ENCODE measurements around the gene PDE2A.
A peak's percentile ranks its signal among the peaks of the same experiment; 100 is the strongest.

Gene PDE2A

DNA sequence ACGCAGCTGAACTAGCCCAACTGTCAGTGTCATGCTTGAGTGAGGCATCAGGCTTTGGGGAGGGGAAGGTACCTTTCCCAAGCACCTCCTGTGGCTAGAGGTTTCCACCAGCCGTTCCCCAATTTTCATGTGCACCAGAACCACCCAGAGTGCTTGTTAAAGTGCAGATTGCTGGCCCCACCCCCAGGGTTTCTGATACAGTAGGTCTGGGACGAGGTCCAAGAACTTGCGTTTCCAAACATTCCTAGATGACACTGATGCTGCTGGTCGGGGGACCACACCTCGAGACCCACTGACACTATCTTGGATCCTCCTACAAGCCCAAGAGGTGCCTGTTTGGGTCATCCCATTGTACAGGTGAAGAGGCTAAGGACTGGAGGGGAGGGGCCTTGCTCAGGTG lies 59.8 kb downstream of the PDE2A start:
- no peak for DNase-seq (ENCODE audit: low read depth in 2 of 2)

DNA sequence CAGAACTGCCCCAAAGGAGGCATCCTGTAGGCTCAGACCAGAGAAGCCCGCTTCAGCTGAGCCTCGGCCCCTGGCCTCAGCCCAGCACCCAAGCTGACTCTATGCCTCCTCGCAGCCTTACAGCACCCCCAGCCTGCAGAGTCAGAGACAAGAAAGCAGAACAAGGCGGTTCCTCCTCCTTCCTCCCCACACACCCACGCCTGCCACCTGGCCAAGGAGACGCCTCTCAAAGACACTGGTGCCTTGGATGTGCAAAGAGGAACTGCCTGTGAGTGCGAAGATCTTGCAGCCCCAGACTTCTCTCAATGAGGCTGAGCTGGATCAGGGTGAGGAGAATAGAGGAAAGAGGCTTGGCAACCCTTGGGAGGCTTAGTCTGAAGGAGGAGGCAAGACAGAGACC lies 60.2 kb downstream of the PDE2A start:
- no peak for DNase-seq (ENCODE audit: low read depth in 2 of 2)

DNA sequence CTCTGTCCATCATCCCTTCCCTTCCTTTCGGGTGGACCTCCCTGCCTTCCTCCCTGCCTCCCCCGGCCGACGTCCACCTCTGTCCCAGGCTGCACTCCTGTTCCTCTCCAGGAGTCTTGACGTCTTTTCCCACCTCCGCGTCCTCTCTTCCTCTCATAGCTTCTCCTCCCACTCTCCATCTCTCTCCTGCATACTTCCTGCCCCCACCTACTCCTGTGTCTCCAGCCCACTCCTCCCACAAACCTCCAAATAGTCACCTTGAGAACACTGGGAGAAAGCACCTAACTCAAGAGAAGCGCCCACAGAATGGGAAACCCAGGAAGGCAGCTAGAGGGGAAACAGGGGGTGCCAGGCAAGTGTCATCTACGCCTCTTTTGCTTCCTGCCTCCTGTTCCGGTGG lies 60.8 kb downstream of the PDE2A start:
- DNase-seq (ENCODE audit: low read depth in 2 of 2), result no peak

DNA sequence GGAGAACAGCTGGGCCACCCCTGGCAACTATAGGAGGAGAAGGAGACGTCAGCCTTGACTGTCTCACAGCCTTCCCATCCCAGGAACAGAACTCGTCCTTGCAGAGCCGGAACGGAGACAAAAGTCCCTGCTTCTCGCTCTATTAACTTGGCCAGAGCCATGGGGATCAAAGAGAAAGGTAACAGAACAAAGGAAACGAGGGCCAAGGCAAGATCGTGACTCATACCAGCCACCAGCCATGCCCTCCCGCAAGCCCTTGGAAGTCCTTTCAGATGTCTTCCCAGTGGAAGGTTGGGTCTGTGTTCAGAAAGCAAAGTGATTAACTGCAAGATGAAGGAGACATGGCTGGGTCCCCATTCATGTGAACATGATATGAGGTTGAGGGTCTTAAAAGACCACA lies 64.7 kb downstream of the PDE2A start:
- DNase-seq (ENCODE audit: low read depth in 2 of 2), result no peak

DNA sequence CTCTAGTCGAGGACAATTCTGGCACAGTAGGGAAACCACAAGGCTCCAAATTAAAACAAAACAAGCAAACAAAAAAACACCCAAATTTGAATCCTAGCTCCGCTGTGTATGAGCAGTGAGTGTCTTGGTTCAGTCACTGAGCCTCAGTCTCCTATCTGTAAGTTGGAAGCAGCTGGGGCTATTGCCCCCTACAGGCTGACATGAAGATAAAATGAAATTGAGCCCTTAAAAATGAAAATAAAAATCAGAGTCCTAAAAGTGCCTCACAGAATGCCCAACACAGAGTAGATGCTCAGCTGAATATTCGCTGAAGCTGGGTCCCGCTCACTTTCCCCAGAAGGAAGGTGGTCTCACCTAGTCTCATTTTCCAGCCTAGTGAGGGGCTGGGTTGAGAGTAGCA lies 65.2 kb downstream of the PDE2A start:
- no peak for DNase-seq (ENCODE audit: low read depth in 2 of 2)

DNA sequence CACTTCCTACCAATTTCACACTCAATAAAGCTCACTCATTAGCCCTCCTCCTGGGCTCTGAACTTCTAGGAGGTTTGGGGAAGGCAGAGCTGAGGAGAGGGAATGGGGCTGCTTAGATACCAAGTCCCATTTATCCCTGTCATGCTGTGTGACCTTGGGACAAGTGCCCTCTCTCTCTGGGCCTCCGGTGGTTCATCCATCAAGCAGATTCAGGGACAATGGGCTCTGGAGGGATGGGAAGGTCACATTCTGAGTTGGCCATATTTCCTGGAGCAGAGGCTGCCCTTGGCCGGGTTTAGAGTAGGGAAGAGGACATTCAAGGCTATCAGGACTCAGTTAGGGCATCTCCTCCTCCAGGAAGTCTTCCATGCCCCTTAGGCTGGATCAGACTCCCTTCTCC lies 66.7 kb downstream of the PDE2A start:
- DNase-seq (ENCODE audit: low read depth in 2 of 2), result no peak

DNA sequence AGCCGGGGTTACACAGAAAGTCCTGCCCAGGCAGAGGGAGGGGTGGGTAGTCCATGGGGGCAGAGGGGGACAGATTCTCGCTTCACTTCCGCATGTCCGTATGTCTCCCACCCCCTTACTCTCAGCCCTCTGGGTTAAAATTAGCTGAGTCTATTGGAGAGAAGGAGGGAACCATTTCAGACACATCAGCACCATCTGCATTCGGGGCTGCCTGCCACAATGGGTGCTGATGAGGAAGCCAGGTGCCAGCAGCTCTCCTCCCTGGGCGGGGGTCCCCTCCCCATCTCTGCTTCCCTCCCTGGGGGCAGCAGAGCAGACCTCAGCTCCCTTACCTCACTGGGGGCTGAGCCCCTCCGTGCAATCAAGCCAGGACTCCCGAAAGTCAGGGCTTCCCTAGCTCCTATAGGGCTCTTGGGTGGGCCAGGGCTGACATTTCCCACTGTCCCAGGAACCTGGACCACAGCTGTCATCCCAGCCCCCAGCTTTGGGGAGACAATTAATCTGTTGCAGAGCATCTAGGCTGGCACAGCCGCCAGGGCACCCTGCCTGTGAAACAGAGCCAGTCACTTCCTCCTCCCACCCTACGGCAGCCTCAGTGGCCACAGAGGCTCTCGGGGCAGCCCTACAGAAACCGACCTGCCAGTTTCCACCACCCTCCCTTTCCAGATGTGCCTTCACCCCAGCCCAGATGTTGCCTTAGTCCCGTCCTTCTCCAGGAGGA lies 67.3 kb downstream of the PDE2A start:
- no peak for DNase-seq (ENCODE audit: low read depth in 2 of 2)

DNA sequence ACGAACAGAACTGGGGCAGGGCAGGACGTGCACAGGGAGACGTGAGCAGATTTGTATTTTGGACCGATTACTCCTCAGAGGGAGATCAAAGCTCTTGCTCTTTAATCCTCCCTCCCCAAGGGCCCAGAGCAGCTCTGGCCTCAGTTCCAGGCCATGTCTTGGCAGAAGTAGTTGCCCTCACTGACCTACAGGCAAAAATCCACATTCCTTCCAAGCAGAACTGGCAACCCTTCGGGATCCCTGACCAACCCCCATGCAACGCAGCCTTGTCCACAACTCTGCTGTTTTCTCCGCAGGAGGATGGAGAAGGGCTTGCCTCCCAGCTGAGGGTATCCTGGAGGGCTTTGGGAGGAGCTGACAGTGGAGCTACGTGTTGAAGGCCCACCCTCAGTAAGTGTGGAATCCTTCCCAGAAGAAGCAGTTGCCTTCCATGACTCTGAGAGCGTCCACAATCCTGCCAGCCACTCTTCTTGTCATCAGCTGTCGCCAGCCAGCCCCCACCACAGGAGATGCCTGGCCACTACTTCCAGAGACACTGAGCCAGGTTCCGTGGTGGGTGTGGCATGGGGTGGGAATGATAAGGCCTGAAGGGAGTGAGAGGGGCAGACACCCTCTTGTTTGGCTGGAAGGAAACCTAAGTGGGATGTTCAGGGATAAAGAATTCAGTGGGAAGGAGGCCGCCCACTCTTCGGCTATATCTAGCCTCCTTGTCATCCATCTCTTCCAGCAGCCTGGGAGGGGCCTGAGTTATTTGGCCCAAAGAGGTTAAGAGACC lies 68.1 kb downstream of the PDE2A start:
- DNase-seq (ENCODE audit: low read depth in 2 of 2), result no peak

DNA sequence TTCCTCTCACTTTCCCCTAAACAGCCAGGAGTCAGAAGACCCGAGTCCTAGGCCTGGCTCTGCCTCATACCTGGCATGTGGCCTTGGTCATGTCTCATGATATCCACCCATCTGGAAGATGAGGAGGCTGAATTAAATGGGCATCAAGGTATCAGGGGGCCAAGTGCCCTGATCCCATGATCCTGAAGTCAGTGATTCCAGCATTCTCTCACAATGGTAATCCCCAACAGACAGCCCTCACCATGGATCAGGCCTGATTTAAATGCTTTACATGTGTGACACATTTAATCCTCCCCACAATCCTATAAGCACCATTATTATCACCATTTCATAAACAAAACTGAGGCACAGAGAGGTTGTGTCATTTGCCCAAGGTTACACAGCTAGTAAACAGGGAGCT lies 70.0 kb downstream of the PDE2A start:
- DNase-seq (ENCODE audit: low read depth in 2 of 2), result no peak

DNA sequence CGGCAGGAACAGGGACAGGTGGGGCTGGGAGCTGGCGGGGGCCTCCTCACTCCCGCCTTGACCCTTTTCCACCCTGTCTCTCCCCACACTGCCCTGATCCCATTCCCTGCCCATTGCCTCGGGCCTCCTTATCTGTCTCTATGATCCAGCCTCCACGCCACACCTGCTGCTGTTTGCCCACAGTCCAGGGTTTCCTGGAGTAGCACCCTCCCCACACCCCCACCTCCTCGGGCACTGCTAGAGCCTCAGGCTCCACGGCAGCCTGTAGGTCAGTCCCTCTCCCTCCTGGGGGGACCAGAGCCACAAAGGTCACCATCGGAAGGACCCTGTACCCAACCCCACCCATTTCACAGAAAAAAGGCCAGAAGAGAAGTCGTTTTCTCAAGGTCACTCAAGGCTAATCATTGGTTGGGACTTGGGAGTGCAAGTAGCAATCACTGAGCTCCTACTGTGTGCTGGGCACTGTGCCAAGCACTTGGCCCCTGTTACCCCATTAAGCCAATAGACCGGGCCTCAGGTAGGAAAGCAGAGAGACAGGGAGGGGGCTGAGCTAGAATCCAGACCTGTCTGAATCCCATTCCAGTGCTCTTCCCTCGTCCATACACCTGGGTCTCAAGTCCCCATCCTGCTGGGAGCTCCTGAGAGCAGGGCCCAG lies 71.8 kb downstream of the PDE2A start:
- no peak for DNase-seq (ENCODE audit: low read depth in 2 of 2)

DNA sequence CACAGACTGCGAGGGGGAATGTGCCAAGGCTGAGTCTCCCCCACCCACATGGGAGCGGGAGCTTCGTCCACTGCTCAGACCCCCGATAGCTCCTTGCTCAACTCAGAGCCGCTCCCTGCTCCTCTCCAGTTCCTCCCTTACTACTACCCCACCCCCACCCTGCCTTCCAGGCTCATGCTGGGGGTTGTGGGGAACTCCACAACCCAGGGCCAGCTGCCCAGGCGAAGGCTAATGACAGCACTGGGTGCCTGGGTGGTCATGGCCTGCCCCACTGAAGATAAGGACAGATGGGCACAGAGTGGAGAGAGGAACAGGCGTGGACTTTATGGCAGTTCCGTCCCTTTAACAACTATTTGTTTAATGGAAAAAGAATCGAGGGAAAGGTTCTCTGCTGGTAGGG lies 73.7 kb downstream of the PDE2A start:
- no peak for DNase-seq (ENCODE audit: low read depth in 2 of 2)

DNA sequence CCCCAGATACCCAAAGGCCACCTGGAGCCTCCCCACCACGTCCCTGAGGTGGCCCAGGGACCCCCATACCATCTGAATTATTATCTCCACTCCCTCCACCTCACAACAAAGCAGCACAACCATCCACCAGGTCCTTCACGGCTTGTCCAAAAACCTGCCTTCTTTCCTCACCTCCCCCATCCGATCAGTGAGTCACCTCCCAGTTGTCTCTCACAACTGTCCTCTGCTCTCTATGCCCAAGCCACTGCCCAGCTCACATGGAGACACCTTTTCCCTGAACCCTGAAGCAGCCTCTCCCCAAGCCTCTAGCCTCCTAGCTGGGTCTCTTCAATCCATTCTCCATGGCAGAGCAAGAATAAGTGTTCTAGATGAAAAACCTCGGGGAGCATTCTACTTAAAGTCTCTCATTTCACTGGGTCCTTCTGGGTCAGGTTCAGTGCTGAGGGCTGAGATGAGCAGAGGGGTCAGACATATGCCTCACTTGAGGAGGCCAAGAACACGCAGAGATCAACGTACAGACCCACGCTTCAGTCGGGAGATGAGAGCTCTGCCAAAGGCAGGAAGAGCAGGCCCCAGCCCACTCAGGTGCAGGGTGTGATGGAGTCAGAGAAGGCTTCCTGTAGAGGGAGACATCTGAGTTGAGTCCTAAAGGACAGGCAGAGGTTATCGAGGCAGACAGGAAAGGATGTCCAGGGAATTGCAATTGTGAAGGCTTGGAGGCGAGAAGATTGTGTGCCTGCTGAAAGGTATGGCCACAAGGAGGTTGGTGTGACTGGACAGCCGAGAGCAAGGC lies 74.7 kb downstream of the PDE2A start:
- DNase-seq (ENCODE audit: low read depth in 2 of 2), result no peak

DNA sequence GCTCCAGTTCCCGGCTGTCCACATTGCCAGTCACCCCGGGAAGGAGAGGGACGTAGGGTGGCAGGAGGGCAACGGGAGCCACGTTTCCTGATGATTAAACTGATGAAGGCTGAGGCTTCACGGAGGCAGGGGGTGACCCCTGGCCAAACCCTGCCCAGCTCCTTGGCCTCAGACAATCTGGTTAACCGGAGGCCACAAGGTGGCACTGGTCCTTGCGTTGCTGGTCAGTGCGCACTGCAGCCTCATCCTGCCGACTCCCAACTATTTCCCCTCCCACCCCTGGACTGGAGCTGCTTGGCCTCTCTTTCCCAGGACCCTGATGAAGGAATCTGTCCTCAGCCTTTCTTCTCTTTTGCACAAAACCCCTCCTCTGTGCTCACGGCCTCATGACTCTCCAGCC lies 75.3 kb downstream of the PDE2A start:
- DNase-seq (ENCODE audit: low read depth in 2 of 2), result no peak

DNA sequence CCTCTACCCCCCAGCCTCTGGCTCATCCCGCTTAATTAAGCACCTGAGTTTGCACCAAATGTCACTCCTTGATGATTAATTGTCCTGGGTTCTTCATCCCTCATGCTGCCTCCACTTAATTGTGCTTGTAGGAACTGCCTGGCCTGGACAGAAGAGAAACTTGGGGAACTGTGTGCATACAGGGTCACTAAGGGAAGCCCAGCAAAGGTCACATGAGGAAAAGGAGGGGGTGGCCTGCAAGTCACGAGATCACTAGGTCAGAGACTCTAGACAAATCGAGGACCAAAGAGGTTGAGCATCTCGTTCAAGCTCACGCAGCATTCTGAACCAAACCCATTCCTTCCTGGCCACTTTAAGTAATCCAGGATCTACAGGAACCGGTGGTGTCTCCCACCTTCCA lies 75.8 kb downstream of the PDE2A start:
- no peak for DNase-seq (ENCODE audit: low read depth in 2 of 2)

DNA sequence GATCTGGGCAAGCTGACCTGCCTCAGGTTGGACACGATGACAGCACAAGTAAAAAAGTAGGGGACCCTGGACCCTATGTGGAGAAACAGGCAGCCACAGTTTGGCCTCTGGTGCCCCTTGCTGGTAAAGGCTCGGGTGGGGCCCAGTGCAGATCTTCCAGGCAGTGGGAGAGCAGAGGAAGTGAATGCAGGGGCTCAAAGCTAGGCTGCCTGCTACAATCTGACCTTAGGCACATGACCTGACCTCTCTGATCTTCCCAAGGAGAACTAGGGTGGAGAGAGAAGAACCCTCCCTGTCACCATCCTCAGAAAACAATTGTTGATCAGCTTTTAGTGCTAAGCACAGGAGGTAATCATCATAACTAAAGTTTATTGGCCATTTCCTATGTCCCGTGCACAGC lies 76.5 kb downstream of the PDE2A start:
- DNase-seq (ENCODE audit: low read depth in 2 of 2), result no peak

DNA sequence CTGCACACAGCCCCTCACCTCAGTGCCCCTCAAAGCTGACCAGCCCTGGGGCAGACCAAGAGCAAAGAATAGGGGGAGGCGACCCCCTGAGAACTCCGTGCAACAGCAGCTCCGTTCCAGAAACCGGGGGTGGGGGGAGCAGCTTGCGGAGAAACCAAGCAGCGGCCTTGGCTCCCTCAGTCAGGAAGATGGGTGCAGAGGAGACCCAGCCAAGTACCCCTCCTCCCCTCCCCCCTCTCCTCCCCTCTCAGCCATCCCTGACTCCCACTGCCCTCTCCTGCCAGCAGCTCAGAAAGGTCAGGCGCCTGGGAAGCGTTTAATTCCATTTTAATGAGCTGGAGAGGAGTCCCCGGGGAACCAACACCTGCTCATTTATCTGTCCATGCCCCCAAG lies 78.9 kb downstream of the PDE2A start:
- no peak for DNase-seq (ENCODE audit: low read depth in 2 of 2)

DNA sequence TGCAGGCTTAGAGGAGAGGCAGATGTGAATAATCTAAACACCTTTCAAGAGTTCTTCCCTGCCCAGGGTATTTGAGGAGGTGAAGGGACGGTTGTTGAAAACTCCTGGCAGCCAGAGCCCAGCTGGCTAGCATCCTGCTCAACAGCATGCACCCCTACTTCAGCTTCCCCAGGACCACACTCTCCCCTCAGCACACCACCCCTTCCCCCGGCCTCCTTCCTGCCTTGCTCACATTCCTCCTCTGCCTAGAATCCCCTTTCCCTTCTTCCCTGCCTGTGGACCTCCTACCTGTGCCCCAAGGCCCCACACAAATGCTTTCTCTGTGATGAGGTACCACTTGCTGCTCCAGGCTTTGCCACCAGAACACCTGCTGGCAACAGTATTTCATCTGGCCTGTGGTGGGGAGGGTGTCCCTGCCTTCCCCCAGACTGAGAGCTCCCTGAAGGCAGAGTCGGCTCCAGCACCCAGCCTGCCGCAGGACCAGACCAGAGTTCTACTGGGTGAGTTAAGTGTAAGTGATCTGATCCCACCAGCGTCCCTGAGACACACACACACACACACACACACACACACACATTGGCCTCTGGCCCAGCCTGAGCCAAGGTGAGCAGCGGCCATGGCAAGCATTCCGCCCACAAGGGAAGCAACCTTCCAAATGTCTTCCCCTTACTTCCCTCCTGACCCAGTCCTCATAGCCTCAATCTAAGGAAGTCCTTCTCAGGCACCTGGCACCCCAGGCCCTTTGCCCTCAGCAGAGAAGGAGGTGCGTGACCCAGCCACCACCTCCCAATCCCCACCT lies 79.5 kb downstream of the PDE2A start:
- no peak for DNase-seq (ENCODE audit: low read depth in 2 of 2)

DNA sequence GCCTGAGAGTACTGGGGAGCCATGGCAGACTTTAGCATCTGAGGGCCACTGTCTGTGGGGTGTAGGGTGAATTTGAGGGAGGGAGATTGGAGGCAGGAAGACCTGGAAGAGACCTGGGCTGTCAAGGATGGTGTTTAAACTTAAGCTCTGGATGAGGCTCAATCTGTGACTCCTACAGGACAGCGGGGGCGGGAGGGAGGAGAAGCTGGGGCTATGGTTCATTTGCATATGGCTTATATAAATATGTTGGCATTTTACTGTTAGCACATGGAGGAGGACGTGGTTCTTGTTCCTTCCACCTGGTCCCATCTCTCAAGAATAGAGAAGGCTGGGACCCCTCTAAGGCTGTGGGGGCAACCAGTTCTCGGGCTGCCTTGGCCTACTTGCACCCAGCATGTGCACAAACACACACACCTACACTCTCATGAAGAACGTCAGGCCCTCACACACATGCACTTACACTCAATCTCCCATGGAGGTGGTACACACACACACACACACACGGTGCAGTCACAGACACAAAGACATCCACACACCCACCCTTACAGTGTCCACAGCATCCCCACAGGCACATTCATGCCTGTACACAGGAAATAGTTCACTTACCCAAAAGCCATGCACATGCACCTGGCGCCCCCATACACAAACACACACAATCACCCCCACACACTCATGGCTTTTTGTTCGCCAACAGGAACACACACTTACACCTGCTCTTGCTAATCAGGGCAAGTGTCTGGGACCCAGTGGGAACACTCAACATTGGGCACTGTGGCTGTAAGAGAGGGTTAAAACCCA lies 81.3 kb downstream of the PDE2A start:
- DNase-seq (ENCODE audit: low read depth in 2 of 2), result no peak

DNA sequence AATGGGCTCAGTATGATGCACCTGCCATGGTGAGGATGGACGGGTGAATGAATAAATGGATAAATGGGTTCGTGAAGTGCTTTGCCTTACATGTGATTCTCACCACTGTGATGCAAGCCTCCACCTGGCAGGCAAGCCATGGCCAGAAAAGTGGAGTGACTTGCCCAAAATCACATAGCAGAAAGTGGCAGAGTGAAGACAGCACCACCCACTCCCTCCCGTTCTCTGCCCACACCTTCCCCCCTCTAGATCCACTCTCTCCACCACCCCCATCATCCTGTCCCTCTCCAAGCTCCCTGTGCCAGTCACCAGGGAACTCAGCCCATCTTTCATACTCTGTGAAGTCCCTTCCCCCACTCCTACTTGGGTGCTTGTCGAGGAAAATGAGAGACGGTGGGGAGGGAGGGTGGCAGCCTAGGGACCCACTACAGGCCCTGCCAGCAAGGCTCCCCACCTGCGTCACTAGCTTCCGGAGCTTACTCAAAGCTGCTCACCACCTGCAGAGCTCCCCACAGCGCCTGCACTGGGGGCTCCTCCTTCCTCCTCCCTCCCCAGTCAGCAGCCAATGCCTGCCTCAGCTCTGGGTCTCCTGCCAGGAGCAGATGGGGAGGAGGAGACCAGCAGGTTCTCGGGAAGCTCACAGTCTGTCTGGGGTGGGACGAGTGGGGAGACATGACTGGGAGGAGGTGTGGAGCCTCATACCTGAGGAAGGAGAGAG lies 82.3 kb downstream of the PDE2A start:
- peak; percentile 23 to 25 for DNase-seq (ENCODE audit: low read depth in 2 of 2)

DNA sequence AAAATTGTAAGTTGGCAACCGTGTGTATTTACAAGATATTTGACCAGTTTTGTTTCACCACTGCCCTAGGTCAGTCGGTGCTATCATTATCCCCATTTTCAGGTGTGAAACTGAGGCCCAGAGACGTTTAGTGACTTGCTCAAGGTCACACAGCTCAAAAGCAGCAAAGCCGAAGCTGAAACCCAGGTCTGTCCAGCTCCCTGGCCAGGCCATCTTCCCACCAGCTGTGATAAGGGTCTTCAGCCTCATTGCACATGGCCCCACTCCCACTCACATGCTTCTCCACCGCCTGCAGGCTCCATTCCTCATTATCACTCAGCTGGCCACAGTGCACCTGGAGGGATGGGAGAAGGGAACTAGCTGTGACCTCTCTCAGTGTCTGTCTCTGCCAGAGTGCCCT lies 83.2 kb downstream of the PDE2A start:
- DNase-seq (ENCODE audit: low read depth in 2 of 2), result no peak
